ENCODE data around the gene PDIK1L.

The PDIK1L gene

DNA sequence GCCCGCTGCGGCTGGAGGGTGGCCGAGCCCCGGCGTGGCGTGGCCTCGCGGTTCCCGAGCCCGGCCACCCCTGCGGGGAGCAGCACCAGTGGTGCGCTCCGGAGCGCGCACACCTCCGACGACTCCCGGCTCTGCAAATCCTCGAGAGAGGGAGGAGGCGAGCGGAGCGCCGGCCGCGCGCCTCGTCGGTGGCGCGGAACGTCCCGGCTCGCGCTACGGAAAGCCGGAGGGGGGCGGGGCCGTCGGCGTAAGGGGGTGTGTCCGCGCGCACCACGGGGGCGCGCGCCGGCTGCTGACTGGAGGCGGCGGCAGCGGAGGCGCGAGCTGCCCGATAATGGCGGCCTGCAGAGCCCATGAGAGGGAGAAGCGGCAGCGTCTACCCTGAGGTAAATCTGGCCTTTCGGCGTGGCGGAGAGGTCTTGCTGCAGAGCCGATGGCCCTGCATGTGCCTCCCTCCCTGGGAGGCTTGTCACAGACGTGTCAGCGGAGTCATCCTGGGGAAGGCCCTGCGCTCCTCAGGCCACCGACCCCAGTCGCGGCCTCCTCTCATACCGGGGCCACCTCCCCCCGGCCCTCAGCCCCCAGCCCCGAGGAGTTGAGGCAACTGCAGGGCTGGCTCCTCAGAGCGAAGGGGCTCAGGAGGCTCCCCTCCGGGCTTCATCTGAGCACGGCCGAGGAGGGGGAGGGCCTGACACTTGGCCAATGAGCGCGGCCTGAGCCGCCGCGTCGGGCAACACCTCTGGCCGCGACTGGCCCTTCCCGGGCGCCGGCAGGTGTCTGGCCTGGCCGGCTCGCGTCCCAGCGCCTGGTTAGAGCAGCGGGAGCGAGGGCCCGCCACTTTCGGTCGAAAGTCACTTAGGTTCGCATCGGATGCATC is at the start of gene PDIK1L:
TSS of gene PDIK1L (plus strand) at position 295 of the 877 bp plus-strand sequence. CDS start 2,485 bp downstream, outside the sequence.
- DNase-seq: peak; percentile 22 to 95 (median 88)

DNA sequence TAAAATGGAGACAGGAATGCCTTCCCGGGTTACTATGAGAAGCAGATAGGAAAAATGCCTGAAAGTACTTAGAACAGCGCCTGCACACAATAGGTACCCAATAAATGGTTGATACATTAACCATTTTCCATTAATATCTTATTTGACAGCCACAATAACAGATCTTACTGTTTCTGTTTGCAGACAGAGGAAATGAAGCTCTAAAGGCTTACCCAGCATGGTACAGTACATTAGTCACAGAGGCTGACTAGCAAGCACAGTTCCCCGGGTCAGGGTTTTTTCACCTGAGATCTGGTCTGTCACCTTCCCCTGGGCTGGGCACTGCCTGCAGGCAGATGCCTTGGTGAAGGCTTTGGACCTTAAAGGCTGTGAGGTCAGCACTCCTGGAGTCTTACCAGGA is 47.1 kb upstream of the PDIK1L start:
- no peak for DNase-seq

DNA sequence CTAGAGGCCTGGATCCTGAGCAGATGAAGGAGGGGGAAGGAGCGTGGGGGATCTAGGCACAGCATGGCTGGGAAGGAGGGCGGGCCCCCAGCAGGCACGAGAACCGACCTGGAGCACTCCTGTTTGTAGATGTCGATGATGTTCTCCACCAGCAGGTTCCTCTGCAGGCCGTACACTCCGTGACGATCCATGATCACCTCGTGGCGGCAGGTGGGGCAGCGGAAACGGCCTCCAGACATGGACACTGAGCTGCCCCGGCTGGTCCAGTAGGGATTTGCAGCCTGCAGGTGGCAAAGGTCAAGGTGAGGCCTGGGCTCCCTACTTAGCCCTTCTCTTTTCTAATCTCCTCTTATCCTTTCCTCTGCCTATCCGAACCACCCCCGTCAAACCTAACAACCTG is 45.5 kb upstream of the PDIK1L start:
- DNase-seq: no peak

DNA sequence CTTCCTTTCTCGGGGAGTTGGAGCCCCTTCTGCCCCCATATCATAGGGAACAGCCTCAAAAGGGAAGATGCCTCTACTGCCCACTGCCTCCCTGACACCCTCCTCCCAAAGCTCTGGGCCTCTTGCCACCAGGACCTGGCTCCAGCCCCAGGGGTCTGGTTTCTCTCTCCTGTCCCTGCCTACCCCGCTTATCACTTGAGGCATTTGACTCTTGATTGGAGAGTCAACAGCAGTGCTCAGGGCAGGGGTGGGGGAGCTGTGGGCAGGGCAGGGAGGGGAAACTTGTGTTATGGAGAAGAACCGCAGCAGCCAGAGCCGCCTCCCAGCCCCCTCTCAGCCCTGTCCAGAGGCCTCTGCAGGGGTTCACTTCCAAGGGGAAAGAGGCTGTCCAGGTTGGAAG is 44.8 kb upstream of the PDIK1L start:
- DNase-seq: no peak

DNA sequence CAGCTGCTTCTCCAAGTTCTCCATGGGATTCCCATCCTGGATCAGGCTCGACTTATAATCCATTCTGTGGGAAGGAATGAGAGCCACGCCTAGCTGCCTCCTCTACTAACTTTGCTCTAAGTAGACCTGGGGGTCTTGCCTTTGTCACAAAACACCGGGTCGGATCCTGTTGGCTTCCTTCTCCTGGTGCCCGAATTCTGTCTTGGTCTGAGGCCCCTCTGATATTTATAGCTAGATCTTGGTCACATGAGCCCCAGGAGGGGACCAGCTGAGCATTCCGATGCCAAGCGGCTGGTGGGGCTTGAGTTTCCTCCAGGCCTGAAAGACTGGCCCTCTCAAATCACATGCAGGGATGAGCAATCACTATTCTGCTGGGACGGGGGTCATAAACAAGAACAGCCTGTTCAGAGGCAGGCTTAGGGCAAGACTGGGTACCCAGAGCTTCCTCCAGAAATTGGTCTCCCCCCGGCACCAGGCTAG is 44.2 kb upstream of the PDIK1L start, which contains the start of gene TRIM63:
TSS of gene TRIM63 (minus strand) at position 199 of the 480 bp plus-strand sequence. CDS start at position 63, 136 bp downstream.
- DNase-seq: no peak

DNA sequence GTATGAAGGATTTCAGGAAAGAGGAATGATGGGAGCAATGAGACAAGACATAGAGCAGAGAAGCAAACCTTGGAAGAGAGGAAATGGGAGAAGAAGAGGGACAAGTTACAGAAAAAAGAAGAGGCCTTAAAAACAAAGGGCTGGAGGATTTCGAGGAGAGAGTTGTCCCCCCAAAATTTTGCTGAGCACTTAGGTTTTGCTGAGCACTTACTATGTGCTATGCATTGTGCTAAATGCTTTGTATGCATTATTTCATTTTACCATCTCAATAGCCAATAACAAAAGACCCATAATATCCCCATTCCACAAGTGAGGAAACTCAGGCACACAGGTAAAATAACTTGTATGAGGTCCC is 41.7 kb upstream of the PDIK1L start:
- no peak for DNase-seq

DNA sequence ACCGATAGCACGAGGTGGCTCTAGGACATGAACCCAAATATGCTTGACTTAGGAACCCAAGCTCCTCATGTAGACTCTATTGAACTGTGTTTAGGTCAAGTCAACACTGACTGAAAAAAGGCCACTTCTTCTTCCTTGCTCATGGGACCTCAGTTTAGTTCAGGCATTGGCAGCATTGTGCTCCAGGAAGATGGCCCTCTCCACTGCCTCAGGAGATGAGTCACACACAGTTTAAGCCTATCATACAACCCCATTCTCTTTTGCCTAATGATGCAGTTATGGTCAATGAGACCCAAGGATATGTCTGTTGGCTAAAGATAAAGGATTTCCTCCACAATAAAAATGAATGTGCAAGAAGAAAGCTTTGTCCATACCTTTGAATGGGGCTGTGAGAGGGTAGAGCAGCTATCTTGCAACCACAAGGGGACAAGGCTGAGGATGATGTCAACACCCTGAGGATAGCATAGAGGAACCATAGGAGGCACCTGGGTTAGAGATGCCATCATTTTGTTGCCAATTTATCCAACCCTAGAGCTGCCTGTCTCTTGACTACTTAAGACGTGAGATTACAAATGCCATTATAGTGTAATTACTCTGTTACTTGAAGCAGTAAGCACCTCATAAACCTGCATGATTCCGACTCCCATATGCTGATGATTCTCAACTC is 41.2 kb upstream of the PDIK1L start:
- DNase-seq: no peak

DNA sequence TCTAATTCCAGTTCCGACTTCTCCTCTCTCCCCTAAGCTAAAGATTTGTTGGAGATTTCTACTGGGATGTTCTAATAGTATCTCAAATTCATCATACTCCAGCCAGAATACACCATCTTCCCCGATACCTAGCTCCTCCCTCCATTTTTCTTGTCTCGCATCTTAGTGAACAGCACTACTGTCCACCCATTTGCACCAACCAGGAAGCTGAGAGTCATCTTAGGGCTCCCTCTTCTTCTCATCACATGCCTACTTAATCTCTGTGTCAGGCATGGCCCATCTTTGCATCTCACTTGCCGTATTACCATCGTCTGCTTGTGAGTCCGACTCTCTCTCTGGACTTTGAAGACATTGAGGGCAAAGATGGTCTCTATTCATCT is 40.7 kb upstream of the PDIK1L start:
- no peak for DNase-seq

DNA sequence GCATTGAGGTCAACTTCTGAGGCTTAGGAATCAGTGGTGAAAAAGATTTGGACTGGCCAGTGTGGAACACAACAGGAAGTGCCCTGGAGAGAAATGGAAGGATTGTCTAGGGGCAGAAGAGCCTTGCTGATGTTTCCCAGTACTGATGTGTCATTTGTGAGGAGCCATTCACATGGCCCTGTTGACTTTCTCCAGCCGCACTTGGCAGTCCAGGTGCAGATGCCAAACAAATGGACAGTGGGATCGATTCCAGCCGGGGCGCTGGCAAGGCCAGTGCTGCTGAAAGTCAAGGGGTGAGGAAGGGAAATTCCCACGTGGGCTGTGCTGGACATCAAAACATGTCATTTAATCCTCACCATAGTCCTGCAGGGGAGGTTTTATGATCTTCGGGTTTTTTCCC is 39.3 kb upstream of the PDIK1L start:
- DNase-seq: peak in 1 of 58 donors; percentile 7

DNA sequence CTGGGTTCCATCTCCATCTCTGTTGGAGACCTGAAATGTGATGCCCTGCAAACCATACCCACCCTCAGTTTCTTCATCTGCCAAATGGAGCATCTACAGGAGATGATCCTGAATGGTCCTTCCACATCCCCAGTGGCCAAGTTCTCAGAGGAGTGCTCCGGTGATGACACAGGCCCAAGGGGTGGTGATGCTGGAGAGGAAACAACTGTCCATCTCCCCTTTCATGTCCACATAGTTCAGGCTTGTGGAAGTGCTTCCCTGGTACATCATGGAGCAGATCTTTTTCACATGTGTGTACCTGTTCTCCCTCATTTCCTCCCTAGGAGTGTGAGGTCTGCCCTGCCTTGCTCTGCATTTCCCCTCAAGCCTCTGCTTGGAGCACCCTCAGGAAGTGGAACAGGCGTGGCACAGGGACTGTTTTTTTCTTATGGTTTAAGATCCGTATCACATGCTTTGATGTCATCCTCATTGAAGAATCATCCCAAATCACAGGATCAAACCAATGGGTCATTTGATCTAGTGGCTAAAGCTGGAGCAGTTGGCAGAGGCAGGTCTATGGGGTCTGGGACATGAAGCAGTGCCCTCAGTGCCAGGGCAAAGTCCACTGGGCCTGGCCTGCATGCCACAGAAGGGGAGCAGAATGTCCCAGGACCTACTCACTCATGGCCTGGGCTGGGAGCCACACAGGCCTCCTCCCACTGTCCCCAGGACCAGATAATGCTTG is 36.0 kb upstream of the PDIK1L start:
- no peak for DNase-seq

DNA sequence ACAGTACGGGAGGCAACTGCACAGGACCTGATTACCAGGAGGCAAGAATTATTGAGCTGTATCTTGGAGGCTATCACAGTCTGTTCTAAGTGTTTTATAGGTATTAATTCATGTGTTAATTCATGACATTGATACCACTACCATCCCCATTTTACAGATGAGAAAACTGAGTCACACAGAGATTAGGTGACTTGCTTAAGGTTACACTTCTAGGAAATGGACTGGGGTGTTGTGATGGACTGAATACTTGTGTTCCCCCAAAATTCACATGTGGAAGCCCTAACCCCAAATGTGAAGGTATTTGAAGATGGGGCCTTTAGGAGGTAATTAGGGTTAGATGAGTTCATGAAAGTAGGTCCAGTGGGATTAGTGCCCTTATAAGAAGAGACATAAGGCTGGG is 34.1 kb upstream of the PDIK1L start:
- DNase-seq: no peak

DNA sequence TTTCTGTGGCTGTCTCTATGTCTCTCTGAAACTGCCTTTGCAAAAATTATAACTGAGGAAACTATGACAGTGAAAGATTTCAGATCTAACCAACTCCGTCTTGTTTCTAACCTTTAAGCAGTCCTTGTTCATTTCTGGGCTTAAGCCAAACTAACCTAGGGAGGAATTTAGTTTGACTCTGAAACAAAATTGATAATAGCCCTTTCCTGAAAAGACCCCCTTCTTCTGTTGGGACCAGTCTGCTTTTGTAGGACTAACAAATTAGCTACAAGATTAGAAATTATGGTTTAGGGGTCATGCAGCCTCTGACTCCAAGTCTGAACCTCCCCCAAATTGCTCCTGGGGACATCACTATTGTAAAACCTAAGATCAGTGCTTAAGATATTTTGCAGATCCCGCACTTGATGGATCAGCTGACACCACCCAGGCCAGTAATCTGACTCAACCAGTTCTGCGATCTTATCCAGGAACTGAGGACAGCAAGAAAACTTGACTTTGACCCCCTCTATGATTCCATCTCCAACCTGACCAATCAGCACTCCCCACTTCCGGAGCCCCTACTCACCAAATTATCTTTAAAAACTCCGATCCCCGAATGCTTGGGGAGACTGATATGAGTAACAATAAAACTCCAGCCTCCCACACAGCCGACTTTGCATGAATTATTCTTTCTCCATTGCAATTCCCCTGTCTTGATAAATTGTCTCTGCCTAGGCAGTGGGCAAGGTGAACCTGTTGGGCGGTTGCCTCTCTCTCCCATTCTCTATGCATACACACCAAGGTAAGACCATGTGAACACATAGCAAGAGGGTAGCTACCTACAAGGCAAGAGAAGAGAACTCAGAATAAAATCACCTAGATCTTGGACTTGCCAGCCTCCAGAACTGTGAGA is 33.1 kb upstream of the PDIK1L start:
- DNase-seq: no peak

DNA sequence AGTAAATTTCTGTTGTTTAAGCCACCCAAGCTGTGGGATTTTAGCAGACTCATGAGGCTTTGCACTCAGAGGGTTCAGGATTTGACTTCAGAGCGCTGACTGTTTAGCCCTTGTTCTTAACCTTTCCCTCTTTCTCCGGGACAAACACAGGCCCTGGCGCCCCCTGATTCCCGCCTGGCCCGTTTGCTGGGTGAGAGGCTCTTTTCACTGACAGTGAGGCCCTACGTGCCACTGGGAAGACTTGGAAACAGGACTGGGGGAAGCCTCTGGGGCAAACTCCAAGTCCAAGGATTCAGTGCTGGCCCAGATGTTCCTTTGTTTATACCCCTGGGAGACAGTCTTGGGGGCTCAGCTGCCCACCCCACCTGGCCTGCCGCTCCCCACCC is 32.5 kb upstream of the PDIK1L start:
- no peak for DNase-seq

DNA sequence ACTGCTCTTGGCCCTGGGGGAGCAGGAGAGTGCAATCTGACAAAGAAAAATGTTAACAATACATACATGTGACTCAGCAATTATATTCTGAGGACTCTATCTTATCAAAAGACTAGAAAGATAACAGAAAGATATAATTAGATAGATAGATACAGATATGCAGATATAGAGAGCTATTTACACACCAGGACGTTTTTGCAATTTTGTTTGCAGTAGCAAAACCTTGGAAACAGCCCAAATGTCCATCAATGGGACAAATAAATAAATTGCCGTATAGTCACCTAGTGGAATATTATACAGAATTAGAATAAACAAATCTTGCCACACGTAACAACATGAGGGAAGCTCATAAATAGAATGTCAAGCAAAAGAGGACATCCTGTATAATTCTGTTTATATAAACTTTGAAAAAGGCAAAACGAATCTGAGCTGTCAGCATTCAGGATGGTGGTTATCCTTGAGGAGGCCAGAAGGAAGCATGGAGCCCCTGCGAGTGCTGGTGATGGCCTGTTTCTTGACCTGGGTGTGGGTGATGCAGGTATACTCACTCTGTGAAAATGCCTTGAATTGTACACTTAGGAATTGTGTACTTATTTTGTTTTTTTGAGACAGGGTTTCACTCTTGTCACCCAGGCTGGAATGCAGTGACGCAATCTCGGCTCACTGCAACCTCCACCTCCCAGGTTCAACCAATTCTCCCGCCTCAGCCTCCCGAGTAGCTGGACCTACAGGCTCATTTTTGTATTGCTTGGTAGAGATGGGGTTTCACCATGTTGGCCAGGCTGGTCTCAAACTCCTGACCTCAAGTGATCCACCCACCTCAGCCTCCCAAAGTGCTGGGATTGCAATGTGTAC is 31.4 kb upstream of the PDIK1L start:
- no peak for DNase-seq

DNA sequence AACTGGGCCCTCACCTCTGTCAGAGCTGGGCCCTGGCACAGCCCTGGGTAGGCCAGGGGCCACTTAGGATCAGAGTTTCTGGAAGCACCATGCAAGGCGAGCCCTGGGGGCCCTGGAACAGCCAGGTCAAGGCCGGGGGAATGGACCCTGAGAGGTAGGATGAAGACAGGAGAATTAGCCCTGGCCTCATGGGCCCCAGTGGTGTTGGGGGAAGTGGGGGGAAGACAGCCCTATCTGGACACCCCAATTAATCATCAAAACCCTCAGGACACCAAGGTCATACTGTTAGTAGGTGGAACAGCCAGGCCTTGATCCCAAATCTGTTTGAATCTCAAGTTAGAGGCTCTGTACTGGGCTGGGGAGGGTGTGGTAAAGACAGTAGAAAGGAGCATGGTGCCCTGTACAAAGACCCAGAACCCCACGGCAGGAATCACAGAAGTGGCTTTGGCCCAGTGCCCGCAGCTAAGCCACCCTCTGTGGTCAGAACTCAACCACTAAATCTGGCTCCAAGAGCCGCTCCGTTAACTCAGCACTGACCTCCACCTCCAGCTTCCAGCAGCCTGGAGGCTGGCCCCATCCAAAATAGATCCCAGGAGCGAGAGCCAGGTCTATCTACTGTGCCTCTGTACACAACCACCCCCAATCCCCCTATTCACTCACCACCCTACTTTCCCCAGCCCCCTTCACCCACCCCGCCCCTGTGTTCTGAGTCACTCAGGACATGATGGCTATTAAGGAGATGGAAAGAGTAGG is 30.2 kb upstream of the PDIK1L start:
- no peak for DNase-seq

DNA sequence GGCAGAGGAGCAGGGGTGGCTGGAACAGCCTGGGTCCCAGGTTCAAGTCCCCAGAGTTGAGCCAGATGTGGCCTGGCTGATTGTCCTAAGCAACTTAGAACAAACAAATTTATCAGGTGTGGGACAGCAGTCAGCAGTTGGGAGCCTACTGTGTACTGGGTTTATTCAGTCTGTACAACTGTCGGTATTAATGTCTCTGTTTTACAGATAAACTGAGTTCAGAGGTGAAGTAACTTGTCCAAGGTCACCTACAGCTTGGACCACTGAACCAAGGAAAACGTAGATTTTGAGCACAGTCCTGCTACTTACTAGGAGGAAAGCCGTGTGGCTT is 29.6 kb upstream of the PDIK1L start:
- DNase-seq: no peak

DNA sequence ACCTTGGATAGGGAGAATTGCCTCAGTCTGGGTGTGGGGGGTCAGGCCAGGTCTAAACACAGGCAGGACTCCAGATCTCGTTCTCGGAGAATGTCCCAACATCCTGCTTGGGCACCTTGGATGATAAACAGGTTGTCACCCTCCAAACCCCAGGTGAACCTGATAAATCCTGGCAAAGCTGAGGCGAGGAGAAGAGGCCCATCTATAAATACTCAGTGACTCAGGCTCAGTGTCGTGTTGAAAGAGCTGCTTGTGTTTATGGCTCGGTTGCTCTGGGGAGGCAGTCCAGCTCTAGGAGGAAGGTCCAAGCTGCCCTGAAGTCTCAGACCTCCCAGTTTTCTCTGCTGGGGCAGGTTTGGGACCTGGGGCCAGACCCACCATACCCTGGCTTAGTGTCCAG is 28.4 kb upstream of the PDIK1L start:
- DNase-seq: no peak

DNA sequence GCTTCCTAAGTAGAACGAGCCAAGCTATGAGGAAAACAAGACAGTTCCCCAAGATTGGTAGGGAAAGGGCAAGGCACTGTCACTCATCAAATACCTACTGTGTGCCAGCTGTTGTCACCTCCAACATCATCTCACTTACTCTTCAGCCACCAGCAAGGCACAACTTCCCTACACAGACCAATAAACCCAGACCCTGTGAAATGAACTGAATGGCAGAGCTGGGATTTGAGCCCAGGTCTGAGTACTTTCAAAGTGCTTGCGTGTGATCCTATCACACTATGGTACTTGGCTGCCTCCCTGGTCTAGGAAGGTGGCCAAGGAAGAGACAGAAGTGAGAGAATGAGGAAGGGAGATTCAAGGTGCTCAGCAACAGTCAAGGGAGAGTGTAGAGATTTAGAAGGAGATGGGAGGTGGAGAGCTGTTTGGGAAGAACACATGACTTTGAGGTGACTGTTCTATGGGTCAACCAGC is 27.5 kb upstream of the PDIK1L start:
- no peak for DNase-seq

DNA sequence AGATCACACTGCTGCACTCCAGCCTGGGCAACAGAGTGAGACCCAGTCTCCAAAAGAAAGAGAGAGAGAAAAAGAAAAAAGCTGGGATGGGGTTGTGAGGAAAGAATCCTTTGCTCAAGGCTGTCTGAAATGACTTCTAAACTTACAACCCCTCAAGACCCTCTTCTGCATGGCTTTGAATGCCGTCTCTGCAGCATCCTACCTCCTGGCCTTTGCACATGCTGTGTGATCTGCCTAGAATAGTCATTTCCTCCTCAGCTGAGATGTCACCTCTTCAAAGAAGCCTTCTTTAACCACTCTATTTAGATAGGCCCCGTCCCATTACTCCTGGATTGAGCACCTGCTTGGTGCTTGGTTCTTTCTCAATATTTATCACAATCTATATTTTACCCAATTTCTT is 26.8 kb upstream of the PDIK1L start:
- DNase-seq: no peak
